Spleen (tissue), 11 donors: ENCODE data around the gene CD300H. TPM values are rescaled to one million over a fixed set of nuclear protein-coding genes. Genes with fewer than 3 reads are reported as not detected.

Experiments used
- DNase-seq: peaks from one replicate; pipeline ENCODE4 v3.0.0-alpha.2; 2020
- H3K27ac ChIP-seq, 8 donors: fragments of 200-600 bp; sonication (generic) in 7 of 8; 1 replicate in 4 of 8; 2 replicates in 4 of 8; pipeline versions ENCODE4 v1.5.0 to v1.8.0; 2016 to 2021; ENCODE audit warnings: inconsistent platforms in 4 of 8, mild to moderate bottlenecking in 4 of 8, moderate library complexity in 1 of 8
- H3K27me3 ChIP-seq, 7 donors: fragments of 200-600 bp; sonication (generic) in 6 of 7; replicated peaks in 1 of 7; 1 replicate in 4 of 7; 2 replicates in 3 of 7; pipeline versions ENCODE4 v1.5.0 to v1.8.0; 2016 to 2021; ENCODE audit warnings: inconsistent platforms in 3 of 7, mild to moderate bottlenecking in 1 of 7
- H3K36me3 ChIP-seq, 6 donors: fragments of 200-600 bp; sonication (generic) in 5 of 6; 1 replicate in 4 of 6; 2 replicates in 2 of 6; pipeline versions ENCODE4 v1.5.0 to v1.8.0; 2016 to 2021; ENCODE audit warnings: inconsistent platforms in 2 of 6
- H3K4me1 ChIP-seq, 6 donors: fragments of 200-600 bp; sonication (generic) in 5 of 6; 1 replicate in 3 of 6; 2 replicates in 3 of 6; pipeline versions ENCODE4 v1.5.0 to v1.8.0; 2016 to 2021; ENCODE audit warnings: inconsistent platforms in 3 of 6
- H3K4me3 ChIP-seq, 8 donors: fragments of 200-600 bp; sonication (generic) in 7 of 8; 1 replicate in 4 of 8; 2 replicates in 4 of 8; pipeline versions ENCODE4 v1.5.0 to v1.8.0; 2016 to 2021; ENCODE audit warnings: inconsistent platforms in 4 of 8, mild to moderate bottlenecking in 4 of 8, moderate library complexity in 2 of 8
- H3K9me3 ChIP-seq, 8 donors: fragments of 200-600 bp; sonication (generic) in 7 of 8; 1 replicate in 4 of 8; 2 replicates in 4 of 8; pipeline versions ENCODE4 v1.5.0 to v1.8.0; 2016 to 2021; ENCODE audit warnings: inconsistent platforms in 4 of 8
- CTCF ChIP-seq, 11 experiments: fragments of 200-600 bp in 7 of 11; fragments of 450-650 bp in 4 of 11; sonication (generic) in 4 of 11; IDR thresholded peaks in 8 of 11; conservative IDR thresholded peaks in 3 of 11; 1 replicate in 7 of 11; 2 replicates in 4 of 11; pipeline versions ENCODE4 v1.4.0 to v1.8.0; 2016 to 2021; ENCODE audit warnings: antibody characterized with exemption in 11 of 11, inconsistent platforms in 4 of 11, mild to moderate bottlenecking in 1 of 11
- POLR2A ChIP-seq, 3 donors: fragments of 450-650 bp; IDR thresholded peaks; one replicate each; pipeline ENCODE4 v1.5.1; 2017; ENCODE audit warnings: antibody characterized with exemption in 3 of 3, mild to moderate bottlenecking in 1 of 3
- POLR2AphosphoS5 ChIP-seq, 3 donors: sonication (generic); formaldehyde crosslinking; IDR thresholded peaks; one replicate each; pipeline ENCODE4 v1.5.1; 2017; ENCODE audit warnings: antibody characterized with exemption in 3 of 3
- WGBS, 5 donors: extraction: QIAGEN DNeasy Blood & Tissue Kit in 3 of 5; methylation state at CpG; one replicate each; pipeline versions ENCODE4 v1.1.5 to v1.1.7; 2013 to 2018; 5-methylcytosine and 5-hydroxymethylcytosine counted together
- intact Hi-C: fragments of 100-400 bp; cut with DNase I; formaldehyde crosslinking; loops from one replicate; pipeline ENCODE4 v1.15.0; 2023; ENCODE audit warnings: low total_unique reads
- polyA plus RNA-seq, 3 donors: library from polyadenylated mRNA; stranded (reverse); fragments of 200-250 nt; gene quantifications; one replicate each; pipeline ENCODE4 v1.2.1, GENCODE V29; 2013
- total RNA-seq, 7 donors: library from RNA; depleted of rRNA in 3 of 7; stranded (reverse); fragments of >200 nt in 3 of 7; fragmentation: NEBNext Ultra II Directional in 4 of 7; extraction: Animal tissue kit (Norgen Biotek cat#: 25700) in 4 of 7; gene quantifications; one replicate each; pipeline versions ENCODE4 v1.1.0 to v1.2.1, GENCODE V29; 2016 to 2021
- donor health status: healthy with polysubstance abuse.
- donor health status: DM: no; HTN: no; CAD: no; lungs with moderate emphysema.
- donor health status: DM: no; HTN: no; CAD: no.
- donor health status: Bipolar disorder and iron deficiency.
- donor health status: healthy.
- donor health status: DM: no; HTN: no; CAD: no.
- donor health status: DM: yes; HTN: yes; CAD: no.

Gene CD300H
- total and polyA plus RNA-seq, 10 donors: 1.5 to 20.0 (median 3.7) TPM; not detected in 2

DNA sequence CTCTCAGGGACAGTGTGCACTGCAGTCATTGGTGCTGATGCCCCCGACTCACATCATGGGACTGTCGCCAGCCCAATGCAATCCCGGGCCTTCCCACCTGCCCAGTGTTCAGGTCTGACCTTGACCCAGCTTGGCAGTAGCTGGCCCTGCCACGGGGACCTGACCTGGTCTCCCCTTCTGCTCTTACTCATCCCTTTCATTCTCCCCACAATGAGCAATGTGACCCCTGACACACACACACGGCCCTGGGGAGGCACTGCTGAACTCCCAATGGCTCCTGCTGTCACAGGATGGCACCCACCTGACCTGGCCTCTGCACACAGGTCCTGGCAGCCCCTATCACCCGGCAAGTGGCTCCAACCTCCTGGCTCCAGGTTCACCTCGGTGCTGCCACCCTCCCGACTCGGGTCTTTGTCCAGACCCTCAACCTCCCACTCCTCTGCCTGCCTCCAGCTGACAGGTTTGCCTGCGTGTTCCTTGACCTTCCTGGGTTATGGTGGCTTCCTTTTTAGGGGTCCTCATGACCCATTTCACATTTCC, 28.0 kb downstream of the CD300H start:
- 74 to 87% (median 77%) methylated on average over 10 of the region's 10 CpGs for WGBS, 5 donors
- H3K36me3 ChIP-seq: peaks cover 0 to 7% (median 0%) of the 10 kb centered on the region in 6 donors
- no peak for TF ChIP-seq POLR2A (IDR thresholded peaks at IDR 0.05)
- no peak for TF ChIP-seq POLR2AphosphoS5 (IDR thresholded peaks at IDR 0.05)
- TF ChIP-seq CTCF (IDR thresholded peaks at IDR 0.05 in 8 of 11, conservative IDR thresholded peaks at IDR 0.05 in 3 of 11): no peak
- H3K27ac ChIP-seq: no peak overlapping the region
- intact Hi-C loops: no loop called here
- no peaks in the 10 kb centered on the region for H3K9me3 ChIP-seq
- peaks cover 0 to 26% (median 0%) of the 10 kb centered on the region in 7 donors for H3K27me3 ChIP-seq
- peaks cover 0 to 1% (median 0%) of the 10 kb centered on the region in 6 donors for H3K4me1 ChIP-seq
- peak; percentile 66 for DNase-seq
- H3K4me3 ChIP-seq: no peak overlapping the region

GRCh38 chr17:74536890-74537289, 30.4 kb downstream of the CD300H start:
- 62 to 78% (median 71%) methylated on average over 3 of the region's 3 CpGs for WGBS, 5 donors

GRCh38 chr17:74532115-74532514, 35.2 kb downstream of the CD300H start:
- H3K9me3 ChIP-seq: no peaks in the 10 kb centered on the region
- peak overlapping the region in 7 of 8 donors; percentile 11 to 90 (median 73) for H3K27ac ChIP-seq
- intact Hi-C loops: no loop called here
- peak in 1 of 3 donors; percentile 36 for TF ChIP-seq POLR2A (IDR thresholded peaks at IDR 0.05)
- peak in 1 of 11 experiments; percentile 12 for TF ChIP-seq CTCF (IDR thresholded peaks at IDR 0.05 in 8 of 11, conservative IDR thresholded peaks at IDR 0.05 in 3 of 11)
- TF ChIP-seq POLR2AphosphoS5 (IDR thresholded peaks at IDR 0.05): peak in 1 of 3 donors; percentile 86
- H3K27me3 ChIP-seq: peaks cover 0 to 51% (median 0%) of the 10 kb centered on the region in 7 donors
- WGBS, 5 donors: 22 to 32% (median 27%) methylated on average over 10 of the region's 10 CpGs
- peak overlapping the region in 6 of 8 donors; percentile 7 to 60 (median 30) for H3K4me3 ChIP-seq
- H3K36me3 ChIP-seq: no peaks in the 10 kb centered on the region
- peaks cover 0 to 60% (median 24%) of the 10 kb centered on the region in 6 donors for H3K4me1 ChIP-seq
- peak; percentile 87 for DNase-seq

More at GRCh38 chr17:74536890-74537289, 30.4 kb downstream of the CD300H start:
- no peak overlapping the region for H3K4me3 ChIP-seq
- no peak for DNase-seq
- H3K27me3 ChIP-seq: peaks cover 0 to 47% (median 0%) of the 10 kb centered on the region in 7 donors
- TF ChIP-seq POLR2AphosphoS5 (IDR thresholded peaks at IDR 0.05) (no peak), POLR2A (IDR thresholded peaks at IDR 0.05) (no peak), CTCF (IDR thresholded peaks at IDR 0.05 in 8 of 11, conservative IDR thresholded peaks at IDR 0.05 in 3 of 11) (no peak)
- no peaks in the 10 kb centered on the region for H3K9me3 ChIP-seq
- H3K36me3 ChIP-seq: no peaks in the 10 kb centered on the region
- H3K27ac ChIP-seq: no peak overlapping the region
- peaks cover 0 to 14% (median 8%) of the 10 kb centered on the region in 6 donors for H3K4me1 ChIP-seq
- intact Hi-C loops: no loop called here

GRCh38 chr17:74531231-74531761, 36.0 kb downstream of the CD300H start, which contains the start of gene CD300LB:
CD300LB (minus strand) TSS chr17:74531475; CDS start chr17:74531350, 125 bp downstream.
- Histone ChIP-seq H3K27me3 (peaks cover 0 to 49% (median 0%) of the 10 kb centered on the region in 7 donors), H3K27ac (peak within 1 kb of the TSS in 7 of 8 donors; percentile 11 to 90 (median 73)), H3K9me3 (no peaks in the 10 kb centered on the region), H3K4me3 (peak within 1 kb of the TSS in 6 of 8 donors; percentile 7 to 60 (median 30)), H3K4me1 (peaks cover 0 to 69% (median 24%) of the 10 kb centered on the region in 6 donors), H3K36me3 (no peaks in the 10 kb centered on the region)
- TF ChIP-seq POLR2A (IDR thresholded peaks at IDR 0.05) (no peak), POLR2AphosphoS5 (IDR thresholded peaks at IDR 0.05) (peak in 1 of 3 donors; percentile 45)
- 38 to 57% (median 42%) methylated on average over 10 of the region's 10 CpGs for WGBS, 5 donors
- DNase-seq: peak; percentile 79
- intact Hi-C loops: no loop called here
